ENCODE measurements around the gene SPTB.

The SPTB gene

DNA sequence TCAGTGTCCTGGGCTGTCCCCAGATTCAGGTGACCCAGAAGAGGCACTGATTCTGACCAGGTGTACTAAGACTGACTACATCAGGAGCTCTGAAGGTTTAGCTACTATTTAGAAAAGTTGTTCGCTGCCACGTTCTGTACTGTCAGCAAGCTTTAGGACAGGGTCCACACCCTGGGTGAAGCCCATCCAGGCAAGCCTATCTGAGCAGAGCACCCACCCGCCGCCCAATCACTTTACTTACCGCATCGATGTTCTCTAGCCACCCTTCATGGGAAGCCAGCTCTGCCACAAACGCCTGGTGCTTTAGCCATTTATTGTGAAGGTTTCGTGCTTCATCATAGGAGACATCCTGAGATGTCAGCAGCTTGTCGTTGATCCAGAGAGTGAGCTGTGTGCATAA lies 95.7 kb downstream of the SPTB start:
- DNase-seq: no peak

DNA sequence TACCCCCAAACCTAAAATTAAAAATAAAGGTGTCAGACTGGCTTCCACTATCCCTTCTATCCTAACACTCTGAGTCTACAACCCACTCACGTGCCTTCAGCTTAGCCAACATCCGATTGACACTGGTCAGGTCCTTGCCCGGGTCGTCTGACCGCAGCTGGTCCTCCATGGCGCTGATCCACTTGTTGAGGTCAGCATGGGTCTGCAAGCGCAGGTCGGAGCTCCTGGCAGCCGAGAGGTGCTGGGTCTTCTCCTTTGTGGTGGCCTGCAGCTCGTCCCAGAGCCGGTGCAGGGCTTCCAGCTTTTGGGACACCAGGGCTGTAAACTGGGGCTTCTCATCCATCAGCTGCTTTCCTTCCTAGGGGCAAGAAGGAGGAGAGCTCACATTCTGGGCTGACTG lies 97.5 kb downstream of the SPTB start:
- no peak for DNase-seq

DNA sequence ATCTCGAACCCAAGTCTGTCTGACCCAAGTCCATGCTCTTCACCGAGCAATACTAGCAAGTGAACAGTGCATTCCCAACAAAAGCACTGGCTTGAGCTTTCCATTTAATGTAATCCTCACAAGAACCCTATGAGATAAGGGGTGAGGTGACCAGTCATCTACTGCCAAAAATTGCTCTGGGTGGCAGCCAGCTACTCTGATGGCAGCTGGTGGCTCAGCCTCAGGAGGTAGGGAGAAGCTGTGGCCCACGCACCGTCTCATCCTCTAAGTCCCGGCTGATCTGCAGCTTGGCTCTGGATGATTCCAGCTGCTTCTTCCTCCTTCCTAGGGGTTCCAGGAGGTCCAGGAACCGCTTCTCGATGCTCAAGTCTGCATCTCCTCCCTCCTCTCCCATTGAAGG lies 100.2 kb downstream of the SPTB start:
- DNase-seq: no peak

DNA sequence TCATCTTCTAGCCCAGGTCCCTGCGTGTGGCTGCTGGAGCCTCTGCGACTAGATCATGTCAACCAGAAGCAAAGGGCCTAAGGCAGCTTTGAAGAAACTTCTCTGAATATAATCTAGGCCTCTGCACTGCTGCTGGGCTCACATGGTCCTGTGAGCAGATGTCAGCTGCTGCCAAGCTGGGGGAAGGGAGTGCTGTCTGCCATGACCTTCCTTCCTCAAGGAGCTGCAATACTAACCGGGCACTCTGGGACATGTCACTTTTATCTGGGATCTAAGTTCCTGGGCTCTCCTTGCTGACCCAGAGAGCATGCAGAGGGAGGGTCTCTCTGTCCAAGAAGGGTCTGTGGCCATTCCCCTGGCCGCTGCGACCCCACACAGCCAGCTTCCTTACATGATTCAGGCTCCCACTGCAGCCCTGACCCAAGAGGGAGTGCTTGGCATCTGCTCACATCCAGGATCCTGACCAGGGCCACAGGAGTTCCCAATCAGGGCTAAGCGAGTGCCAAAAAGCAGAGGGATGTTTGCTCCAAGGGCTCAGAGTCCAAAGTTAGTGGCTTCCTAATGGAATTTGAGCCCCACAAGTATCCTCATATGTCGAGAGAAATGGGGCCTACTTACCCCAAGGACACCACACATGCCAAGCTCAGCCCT lies 101.5 kb downstream of the SPTB start:
- DNase-seq: peak; percentile 52

DNA sequence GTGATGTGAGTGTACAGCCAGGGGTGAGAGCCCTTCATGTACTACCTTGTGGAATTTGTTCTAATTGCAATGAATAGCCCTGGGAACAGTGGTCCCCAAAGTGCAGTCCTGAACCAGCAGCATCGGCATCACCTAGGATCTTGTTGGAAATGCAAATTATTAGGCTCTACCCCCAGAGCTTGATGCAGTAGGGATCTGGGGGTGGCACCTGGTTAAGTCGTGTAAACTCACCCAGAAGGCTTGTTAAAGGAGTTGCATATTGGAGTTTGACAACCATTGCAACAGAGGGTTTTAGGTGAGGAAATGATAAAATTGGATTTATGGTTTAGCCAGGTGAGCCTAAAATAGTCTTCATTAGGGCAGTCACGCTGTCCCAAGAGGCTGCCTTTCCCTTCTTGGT lies 102.2 kb downstream of the SPTB start:
- DNase-seq: no peak

DNA sequence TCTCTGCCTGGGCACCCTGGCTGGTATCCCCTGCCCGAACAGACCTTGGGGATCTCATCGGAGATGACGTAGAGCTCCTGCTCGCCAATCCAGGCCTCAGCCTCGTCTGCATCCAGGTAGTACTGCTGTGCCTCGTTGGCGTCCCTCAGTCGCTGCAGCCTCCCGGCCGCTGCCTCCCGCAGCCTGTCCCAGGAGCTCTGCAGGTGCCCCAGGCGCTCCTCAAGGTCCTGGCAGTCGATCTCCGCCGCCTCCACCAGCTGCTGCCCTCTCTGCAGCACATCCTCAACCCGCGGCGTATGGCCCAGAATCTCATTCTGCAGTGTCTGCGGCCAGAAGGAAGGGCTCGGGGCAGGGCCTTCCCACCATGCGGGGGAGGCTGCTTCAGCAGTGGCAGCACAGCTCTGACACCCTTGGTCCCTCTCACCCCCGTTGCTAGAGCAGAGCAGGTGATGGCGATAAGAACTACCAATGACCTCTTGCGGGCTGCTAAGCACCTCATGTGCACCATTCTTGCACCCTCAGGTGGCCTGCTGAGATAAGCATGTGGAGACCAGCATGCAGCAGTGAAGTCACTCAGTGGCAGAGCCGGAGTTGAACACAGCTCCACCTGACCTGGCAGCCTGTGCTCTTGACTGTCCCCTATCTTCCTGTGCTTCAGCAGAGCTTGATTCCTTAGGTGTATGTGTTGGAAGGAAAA lies 104.5 kb downstream of the SPTB start:
- DNase-seq: no peak

DNA sequence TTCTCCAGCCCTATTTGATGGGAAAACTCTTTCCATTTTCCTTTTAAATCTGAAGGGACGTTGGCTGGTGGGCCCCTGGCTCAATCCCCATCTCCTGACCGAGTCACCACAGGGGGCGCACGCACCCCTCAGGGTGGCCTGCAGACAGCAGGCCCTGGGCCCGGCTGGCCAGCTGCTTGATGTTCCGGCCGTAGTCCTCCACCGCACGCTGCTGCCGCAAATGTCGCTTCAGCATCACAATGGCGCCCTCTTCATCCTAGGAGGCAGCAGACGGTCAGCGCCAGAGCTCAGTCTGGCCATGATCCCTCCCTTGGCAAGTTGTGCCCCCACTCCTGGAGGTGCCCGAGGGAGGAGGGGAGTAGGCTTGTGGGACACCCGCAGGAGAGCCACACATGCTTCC lies 105.4 kb downstream of the SPTB start:
- no peak for DNase-seq

DNA sequence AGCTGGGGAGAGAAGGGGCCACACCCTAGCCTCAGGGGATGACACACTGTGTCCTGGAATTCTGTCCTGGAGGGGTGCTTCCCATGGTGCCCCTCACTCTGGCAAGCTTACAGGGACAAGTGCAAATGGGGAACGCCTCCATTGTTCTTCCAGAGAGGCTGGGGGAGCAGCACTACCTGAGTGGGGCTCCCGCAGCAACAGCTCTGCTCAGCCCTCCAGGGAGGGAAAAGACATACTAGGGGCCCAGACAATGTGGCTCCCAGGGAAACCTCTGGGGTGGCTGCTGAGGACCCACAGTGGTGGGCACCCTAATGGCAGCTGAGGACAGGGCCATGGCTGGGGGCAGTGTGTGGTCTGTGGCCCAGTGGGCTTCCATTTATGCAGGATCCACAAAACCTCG lies 106.1 kb downstream of the SPTB start:
- DNase-seq: no peak

DNA sequence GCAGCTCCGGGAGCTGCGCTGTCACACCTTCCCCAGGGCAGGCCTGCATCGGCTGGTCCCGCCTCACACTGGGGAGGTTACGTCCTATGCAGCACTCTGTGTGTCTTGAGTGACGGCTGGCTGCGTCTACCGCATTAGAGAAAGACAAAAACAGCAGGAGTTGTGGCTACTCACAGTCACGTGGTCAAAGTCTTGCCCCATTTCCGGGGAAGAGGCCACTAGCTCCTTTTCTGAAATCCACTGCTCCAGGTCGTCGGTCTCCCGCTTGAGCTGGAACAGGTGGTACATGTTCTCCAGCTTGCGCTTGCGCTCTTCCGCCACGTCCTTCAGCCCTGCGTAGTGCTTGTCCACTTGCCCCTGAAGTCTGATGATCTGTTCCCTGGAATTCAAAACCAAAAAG lies 106.7 kb downstream of the SPTB start:
- DNase-seq: no peak

DNA sequence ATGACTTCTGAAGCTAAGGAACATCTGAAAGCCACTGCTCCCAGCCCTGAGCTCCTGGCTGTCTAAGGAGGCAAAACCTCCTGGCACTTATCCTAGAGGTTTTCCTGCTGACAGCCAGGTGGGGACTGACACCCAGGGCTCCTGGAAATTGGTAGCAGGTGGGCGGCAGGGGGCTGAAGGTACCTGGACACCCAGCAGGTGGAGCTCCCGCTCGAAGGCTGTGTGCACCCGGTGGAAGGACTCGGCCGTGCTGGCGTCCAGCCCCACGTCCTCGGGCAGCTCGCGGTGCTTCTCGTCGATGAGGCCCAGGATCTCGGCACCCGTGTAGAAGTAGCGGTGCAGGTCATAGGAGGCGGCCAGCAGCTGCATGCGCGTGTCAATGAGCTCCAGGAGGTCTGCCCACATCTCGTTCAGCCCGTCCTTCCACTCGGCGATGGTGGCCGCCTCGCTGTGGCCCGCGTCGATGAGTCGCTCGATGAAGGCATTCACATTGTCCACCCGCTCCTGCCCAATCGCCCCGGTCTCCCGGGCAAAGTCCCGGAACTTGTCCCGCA lies 107.2 kb downstream of the SPTB start:
- DNase-seq: peak; percentile 4

DNA sequence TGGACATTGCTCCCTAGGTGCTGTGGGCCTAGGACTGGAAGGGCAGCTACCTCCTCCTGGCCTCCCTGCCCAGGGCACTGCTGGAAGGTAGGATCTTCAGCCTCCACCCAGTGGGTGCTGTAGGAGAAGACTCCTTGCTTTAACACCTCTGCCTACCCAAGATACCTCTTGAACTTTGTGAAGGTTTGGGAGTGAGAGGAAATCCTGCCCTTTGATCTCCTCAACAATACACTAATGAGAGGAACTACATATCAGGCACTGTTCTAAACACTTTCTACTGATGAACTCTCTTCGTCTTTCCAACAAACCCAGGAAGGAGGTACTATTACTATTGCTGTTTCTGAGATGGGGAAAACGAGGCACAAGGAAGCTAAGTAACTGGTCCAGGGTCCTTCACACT lies 108.5 kb downstream of the SPTB start:
- no peak for DNase-seq

DNA sequence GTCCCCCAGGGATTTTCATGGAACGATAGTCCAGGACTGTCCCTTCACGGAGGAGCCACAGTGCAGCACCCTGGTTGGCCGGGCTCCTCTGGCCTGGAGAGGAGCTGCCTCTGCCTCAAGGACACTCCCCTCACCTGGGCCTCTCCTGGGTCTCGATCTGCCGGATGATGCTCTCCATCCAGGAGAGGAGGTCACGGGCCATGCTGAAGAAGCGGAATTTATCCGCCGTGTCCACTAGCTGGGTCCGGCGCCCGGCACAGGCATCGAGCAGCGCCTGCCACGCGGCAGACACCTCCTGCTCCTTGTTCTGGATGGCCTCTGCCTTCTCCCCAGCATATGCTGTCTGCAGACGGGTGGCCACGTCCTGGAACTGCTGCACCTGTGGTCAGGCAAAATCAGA lies 109.0 kb downstream of the SPTB start:
- DNase-seq: no peak

DNA sequence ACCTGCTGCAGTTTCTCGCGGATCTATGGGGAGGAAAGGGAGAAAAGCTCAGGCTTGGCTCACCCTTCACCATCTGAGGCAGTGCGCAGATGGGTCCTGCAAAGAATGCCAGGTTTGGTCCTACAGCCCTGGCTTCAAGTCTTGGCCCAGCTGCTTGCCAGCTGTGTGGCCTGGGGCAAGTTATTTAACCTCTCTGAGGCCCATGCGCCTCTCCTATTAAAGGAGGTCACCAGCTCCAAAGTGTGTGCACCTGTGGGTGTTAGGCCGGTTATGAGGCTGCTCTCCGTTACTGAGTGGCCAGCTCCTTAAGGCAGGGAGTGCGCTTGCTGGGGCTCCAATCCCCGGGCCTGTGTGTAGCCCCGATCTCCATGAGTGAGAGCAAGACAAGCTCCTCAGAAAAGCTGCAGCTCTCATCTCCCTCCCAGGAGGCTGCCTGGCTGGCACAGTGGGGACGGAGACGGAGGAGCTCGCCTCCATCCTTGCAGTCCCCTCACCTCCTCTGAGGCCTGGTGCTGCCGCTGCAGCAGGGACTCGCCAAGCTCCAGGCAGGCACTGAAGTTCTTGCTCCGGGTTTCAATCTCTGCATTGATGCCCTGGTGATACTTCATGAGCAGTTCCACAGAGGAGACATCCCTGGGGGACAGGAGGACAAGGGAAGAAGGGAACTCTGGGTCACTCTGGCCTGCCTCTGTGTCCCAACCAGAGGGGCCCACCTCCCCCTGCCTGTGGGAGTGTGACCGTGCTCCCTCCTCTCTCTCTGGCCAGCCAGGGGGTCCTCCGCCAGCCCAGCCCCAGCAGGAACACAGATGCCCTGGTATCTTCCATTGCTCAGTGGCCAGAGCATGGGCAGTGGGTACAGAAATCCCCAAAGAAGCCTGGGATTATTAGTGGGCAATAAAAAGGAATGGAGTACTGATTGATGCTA lies 110.3 kb downstream of the SPTB start:
- DNase-seq: no peak

DNA sequence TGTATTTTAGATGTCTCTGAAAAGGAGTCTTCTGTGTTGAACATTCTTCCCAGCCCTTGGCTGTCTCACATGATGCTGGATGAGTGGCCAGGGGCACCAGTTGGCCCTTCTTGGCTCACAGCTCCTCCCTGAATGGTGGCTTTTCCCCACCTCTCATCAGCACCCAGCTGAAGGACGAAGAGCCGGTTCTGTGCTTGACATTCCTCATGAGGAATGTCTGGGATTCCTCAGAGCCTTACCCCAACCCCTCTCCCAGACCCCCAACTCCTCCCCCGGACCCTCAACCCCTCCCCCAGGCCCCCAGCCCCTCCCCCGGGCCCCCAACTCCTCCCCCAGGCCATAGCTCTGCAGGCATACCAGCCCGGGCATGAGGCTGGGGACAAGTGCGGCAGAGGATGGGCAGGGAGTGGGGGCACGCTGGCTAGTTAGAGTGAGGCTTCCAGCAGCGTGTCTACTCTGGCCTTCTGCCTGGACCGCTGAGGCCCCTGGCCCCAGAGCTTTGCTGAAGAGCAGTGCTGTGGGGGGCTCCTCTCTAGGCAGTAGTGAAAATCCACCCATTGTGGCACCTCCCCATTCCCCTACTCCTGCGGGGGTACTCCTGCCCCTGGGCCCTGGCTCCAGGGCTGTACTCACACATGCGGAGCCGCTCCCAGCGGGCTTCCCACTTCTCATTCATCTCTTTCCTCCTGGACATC lies 111.2 kb downstream of the SPTB start:
- DNase-seq: no peak

DNA sequence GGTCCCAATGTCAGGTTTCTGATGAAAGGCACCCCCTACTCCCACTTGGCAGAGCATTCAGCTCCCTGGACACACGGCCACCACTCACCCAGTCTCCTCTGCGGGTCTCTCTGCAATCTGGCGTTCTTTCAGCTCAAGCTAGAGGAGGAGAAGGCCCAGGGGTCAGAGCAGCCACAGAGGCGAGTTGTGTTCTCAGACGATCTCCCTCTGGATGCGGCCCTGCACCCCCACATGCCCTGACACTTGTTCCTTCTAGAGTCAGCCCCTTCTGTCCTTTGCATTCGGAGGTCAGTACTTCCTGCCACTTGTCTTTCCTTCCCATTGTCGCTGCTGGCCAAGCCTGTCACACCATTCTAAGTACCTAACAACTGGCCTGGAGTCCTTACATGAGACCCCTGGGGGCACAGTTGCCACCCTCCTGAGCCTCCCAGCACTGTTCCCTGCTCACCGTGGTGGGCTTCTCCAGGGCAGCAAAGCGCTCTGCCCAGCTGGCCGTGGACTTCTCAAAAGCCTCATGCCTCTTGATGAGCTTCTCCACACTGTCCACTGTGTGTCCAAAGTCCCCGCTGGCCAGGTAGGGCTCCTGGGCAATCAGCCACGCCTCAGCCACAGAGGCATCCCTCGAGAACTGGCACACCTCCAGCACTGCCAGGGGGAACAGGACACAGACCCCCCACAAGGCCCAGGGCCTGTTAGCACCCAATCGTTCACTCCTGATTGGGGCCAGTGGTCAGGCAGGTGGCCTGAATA lies 112.3 kb downstream of the SPTB start:
- no peak for DNase-seq

DNA sequence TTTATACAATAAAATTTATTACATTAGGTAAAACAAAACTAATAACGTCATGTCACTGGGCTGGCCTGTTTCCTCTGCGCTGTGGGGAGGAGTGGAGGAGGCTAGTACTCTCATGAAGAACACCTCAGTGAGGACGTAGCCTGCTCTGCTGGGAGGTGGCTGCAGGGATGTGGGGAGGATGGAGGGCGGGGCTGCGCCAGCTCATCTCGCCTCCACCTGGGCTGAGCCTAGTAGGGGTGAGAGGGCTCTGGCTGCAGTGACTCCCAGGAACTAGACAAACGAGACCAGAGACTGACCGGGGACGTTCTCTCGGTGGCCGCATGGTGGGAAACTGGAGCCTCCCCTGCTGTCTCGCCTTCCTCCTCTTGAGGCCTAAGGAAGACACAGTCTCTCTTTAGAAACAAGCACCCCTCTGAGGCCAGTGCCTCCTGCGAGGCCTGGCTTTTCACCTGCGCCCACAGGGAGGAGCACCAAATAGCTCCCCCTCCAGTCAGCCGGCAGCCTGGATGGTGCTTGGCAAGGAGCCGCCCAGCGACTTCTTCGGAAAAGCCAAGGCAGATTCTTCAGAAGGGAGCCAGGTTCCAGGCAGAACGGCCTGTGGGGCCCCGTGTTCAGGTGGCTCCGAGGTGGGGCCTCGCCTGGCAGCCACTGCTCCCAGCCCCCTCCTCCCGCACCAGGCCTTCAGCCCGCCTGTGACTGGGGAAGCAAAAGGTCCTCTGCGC lies 113.1 kb downstream of the SPTB start:
- no peak for DNase-seq

DNA sequence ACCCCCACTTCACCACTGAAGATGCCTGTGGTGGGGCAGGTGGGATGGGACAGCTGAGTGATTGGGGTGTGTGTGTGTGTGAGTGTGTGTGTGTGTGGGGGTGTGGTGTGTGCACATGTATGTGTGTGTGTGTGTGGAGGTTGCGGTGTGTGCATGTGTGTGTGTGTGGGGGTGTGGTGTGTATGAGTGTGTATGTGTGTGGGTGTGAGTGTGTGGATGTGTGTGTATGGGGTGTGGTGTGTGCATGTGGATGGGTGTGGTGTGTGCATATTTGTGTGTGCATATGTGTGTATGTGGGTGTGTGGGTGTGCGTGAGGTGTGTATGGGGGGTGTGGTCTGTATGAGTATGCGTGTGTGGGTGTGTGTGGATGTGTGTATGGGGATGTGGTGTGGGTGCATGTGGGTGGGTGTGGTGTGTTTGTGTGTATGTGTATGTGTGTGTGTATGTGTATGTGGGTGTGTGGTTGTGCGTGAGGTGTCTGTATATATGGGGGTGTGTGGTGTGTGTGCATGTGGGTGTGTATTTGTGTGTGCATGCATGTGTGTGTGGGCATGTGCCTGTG lies 113.9 kb downstream of the SPTB start:
- DNase-seq: no peak

DNA sequence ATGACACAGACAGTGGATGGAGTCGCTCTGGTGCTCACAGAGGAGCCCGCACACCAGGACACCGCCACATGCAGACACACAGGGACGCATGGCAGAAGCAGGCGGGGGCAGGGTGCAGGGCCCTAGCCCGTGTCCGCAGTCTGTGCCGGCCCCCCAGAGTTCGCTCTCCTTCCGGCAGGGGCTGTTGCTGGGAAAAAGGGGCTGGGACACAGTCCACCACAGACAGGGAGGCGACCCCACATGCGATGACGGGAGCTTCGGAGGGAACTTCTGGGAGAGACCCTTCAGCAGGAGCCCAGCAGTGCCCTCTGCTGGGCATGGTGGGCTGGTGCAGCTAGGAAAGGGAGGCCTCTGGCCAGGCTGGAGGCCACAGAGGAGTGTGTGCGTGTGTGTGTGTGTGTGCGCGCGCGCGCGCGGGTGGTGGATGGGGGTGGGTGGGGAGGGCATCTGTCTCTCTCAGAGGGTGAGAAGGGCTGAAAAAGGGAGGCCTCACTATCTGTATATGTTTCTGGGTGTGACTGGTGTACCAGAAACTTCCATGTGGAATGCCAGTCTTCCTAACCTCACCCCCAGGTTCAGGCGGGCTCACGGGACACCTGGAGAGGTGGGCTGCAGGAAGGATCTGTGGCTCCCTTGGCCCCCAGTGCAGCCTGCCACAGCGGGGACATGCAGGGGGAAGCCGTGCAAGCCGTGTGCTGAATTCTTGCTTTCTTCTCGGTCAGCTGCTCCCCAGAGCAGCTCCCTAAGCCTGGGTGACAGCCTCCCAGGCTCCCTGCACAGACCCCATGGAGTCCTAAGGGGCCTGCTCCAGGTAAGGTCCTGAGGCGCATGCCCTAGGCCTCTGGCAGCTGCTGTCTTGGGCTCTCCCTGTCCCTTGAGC lies 114.8 kb downstream of the SPTB start:
- DNase-seq: peak; percentile 90

DNA sequence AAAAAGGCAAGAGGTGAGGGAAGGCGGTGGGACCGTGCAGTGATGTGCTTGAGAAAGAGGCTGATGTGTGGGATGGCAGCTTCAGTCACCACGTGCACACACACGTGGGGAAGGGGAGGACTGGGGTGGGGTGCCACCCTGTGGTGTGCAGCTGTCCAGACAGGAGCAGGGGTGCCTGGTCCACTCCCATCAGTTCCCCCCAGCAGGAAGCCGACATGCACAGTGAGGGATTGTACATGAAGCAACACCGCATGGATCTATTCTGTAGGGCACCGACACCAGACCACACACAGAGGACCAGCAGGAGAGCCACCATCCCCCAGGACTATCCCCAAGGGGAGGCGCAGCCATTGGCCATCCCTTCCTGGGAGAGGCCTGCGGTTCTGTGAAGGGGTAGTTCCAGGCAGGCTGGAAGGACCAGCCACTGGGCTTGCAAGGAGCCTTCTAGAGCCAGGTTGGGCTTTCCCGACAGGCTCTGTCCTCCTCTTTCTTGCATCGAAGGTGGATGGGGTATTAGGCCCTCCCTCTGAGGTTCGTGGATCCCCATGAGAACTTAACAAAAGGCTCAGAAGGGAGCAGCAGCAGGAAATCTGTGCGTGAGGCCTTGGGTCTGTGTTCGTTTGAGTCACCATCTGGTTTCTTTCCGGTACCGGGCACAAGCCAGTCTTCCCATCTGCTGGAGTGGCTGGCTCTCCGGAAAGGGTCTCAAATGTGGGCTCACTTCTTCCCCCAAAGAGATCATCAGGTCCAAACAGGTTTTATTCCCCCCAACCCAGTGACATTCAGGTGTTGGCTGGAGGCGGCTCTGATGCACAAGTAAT lies 115.7 kb downstream of the SPTB start:
- peak; percentile 76 for DNase-seq
